Fibroblast of mammary gland (primary cell): ENCODE data around the gene TRAPPC2.
A peak's percentile ranks its signal among the peaks of the same experiment; 100 is the strongest.
"Not testable (repeated sequence)": the region's sequence is repeated elsewhere in the genome, so short reads cannot be mapped to it uniquely, and the experiment has no call there.

Experiments used
- DNase-seq: peaks from one replicate; pipeline ENCODE4 v3.0.0-alpha.2; 2010; ENCODE audit warnings: low read depth
- H3K4me3 ChIP-seq: 2 replicates; pipeline ENCODE4 v1.5.1; 2011; ENCODE audit warnings: low read depth, mild to moderate bottlenecking, low read length, moderate library complexity; ENCODE audit not compliant: control insufficient read depth
- TF ChIP-seq, protein P1 (sequence below): conservative IDR thresholded peaks from 2 replicates; pipeline ENCODE4 v1.5.1; 2011; ENCODE audit warnings: low read depth, low read length, inconsistent platforms; ENCODE audit not compliant: control insufficient read depth, insufficient read depth

TRAPPC2 gene

GRCh38 chrX:13676885-13677284 is 57.5 kb downstream of the TRAPPC2 start:
- DNase-seq: no peak
- H3K4me3 ChIP-seq: no peak overlapping the region
- TF ChIP-seq, protein P1, sequence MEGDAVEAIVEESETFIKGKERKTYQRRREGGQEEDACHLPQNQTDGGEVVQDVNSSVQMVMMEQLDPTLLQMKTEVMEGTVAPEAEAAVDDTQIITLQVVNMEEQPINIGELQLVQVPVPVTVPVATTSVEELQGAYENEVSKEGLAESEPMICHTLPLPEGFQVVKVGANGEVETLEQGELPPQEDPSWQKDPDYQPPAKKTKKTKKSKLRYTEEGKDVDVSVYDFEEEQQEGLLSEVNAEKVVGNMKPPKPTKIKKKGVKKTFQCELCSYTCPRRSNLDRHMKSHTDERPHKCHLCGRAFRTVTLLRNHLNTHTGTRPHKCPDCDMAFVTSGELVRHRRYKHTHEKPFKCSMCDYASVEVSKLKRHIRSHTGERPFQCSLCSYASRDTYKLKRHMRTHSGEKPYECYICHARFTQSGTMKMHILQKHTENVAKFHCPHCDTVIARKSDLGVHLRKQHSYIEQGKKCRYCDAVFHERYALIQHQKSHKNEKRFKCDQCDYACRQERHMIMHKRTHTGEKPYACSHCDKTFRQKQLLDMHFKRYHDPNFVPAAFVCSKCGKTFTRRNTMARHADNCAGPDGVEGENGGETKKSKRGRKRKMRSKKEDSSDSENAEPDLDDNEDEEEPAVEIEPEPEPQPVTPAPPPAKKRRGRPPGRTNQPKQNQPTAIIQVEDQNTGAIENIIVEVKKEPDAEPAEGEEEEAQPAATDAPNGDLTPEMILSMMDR: no peak

GRCh38 chrX:13673016-13673415 is 61.4 kb downstream of the TRAPPC2 start:
- TF ChIP-seq, protein P1: no peak
- no peak overlapping the region for H3K4me3 ChIP-seq
- DNase-seq: no peak

GRCh38 chrX:13670197-13670596 is 64.2 kb downstream of the TRAPPC2 start:
- H3K4me3 ChIP-seq: no peak overlapping the region
- no peak for DNase-seq
- TF ChIP-seq, protein P1: no peak

GRCh38 chrX:13669755-13670154 is 64.7 kb downstream of the TRAPPC2 start:
- H3K4me3 ChIP-seq, DNase-seq: not testable (repeated sequence)

GRCh38 chrX:13669246-13669737 is 65.1 kb downstream of the TRAPPC2 start:
- H3K4me3 ChIP-seq: no peak overlapping the region
- TF ChIP-seq, protein P1: no peak
- DNase-seq: peak; percentile 98

DNA sequence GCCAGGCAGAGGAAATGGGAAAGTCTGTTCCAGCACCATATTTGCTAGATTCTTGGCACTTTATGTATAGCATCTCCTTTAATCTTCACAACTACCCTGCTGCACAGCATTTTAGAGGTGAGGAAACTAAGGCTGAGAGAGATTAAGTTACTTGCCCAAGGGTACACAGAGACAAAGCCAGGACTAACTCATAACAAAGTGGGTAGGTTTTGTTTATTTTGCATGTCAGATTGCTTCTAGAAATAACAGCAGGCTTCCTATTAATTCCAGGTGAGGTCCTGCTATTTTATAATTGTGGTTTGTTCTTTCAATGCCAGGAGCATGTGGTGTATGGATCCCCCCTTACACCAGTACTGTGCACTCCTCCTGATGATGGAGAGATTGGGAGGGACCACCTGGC is 66.5 kb downstream of the TRAPPC2 start:
- H3K4me3 ChIP-seq: no peak overlapping the region
- TF ChIP-seq, protein P1: no peak
- DNase-seq: no peak

- TF ChIP-seq, protein P1: no peak
- no peak overlapping the region for H3K4me3 ChIP-seq
- no peak for DNase-seq
Measured at GRCh38 chrX:13666836-13667235, 67.6 kb downstream of the TRAPPC2 start.

DNA sequence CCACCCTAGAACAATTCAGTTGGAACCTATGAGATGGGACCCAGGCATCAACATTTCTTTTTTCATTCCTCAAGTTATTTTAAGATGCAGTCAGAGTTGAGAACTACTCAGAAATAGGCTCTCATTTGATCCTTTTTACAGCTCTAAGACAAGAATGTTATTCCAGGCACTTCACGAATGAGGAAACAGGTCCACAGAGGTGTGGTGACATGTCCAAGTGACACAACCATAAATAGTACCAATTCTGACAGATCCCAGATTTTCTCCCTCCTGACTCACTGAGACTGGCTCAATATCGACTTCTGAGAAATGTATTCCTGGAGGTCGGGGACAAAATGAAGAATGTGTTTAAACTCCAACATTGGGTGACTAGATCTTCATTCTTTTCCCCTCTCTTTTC is 70.4 kb downstream of the TRAPPC2 start:
- H3K4me3 ChIP-seq: no peak overlapping the region
- TF ChIP-seq, protein P1: no peak
- DNase-seq: no peak
